Neural cell (in vitro differentiated cells): ENCODE data around the gene RETN. TPM values are rescaled to one million over a fixed set of nuclear protein-coding genes. Genes with fewer than 3 reads are reported as not detected.

Experiments
- H2AFZ ChIP-seq: fragments of 200-600, 300-800 bp; sonication (generic), shearing (Covaris generic); 2 replicates; pipeline ENCODE4 v1.6.0; 2014; ENCODE audit warnings: low read depth, mild to moderate bottlenecking, antibody characterized with exemption, low read length, moderate library complexity
- H3F3A ChIP-seq: fragments of 200-600 bp; shearing (Covaris generic); 2 replicates; pipeline ENCODE4 v1.6.1; 2016; ENCODE audit warnings: mild to moderate bottlenecking, moderate library complexity, mixed read lengths, antibody characterized with exemption, low read length; ENCODE audit not compliant: insufficient read depth, poor library complexity, severe bottlenecking
- H3K27ac ChIP-seq: fragments of 200-600, 300-800 bp; sonication (generic), shearing (Covaris generic); 2 replicates; pipeline ENCODE4 v1.5.1; 2014; ENCODE audit warnings: mild to moderate bottlenecking, low read length, moderate library complexity
- H3K27me3 ChIP-seq: fragments of 300-800, 200-600 bp; sonication (generic), shearing (Covaris generic); 2 replicates; pipeline ENCODE4 v1.6.0; 2014; ENCODE audit warnings: mild to moderate bottlenecking, low read depth, low read length, moderate library complexity; ENCODE audit not compliant: insufficient read depth
- H3K36me3 ChIP-seq: fragments of 300-800, 200-600 bp; sonication (generic), shearing (Covaris generic); 2 replicates; pipeline ENCODE4 v1.5.1; 2014; ENCODE audit warnings: mild to moderate bottlenecking, antibody characterized with exemption, low read length, moderate library complexity; ENCODE audit not compliant: insufficient read depth
- H3K4me2 ChIP-seq: fragments of 300-800, 200-600 bp; sonication (generic), shearing (Covaris generic); 2 replicates; pipeline ENCODE4 v1.6.0; 2014; ENCODE audit warnings: mild to moderate bottlenecking, low read length
- H3K4me3 ChIP-seq: fragments of 300-800, 200-600 bp; sonication (generic), shearing (Covaris generic); 2 replicates; pipeline ENCODE4 v1.5.1; 2014; ENCODE audit warnings: mild to moderate bottlenecking, low read length, moderate library complexity
- H3K79me2 ChIP-seq: fragments of 200-600 bp; shearing (Covaris generic); replicated peaks from 2 replicates; pipeline ENCODE4 v1.6.0; 2014; ENCODE audit warnings: mild to moderate bottlenecking, low read length, moderate library complexity; ENCODE audit not compliant: insufficient read depth
- H3K9ac ChIP-seq: fragments of 300-800, 200-600 bp; sonication (generic), shearing (Covaris generic); 2 replicates; pipeline ENCODE4 v1.6.1; 2016; ENCODE audit warnings: mild to moderate bottlenecking, low read length, mixed read lengths
- H3K9me2 ChIP-seq: fragments of 200-600 bp; shearing (Covaris generic); 2 replicates; pipeline ENCODE4 v1.6.1; 2016; ENCODE audit warnings: mild to moderate bottlenecking, low read length, mixed read lengths; ENCODE audit not compliant: insufficient read depth
- H3K9me3 ChIP-seq: fragments of 200-600, 300-800 bp; sonication (generic), shearing (Covaris generic); 2 replicates; pipeline ENCODE4 v1.6.1; 2016; ENCODE audit warnings: mild to moderate bottlenecking, mixed run types, low read length, moderate library complexity, mixed read lengths
- H4K20me1 ChIP-seq: fragments of 200-600 bp; shearing (Covaris generic); 2 replicates; pipeline ENCODE4 v1.6.1; 2016; ENCODE audit warnings: mild to moderate bottlenecking, mixed run types; ENCODE audit not compliant: insufficient read depth
- CTCF ChIP-seq: fragments of 450-650 bp; IDR thresholded peaks from 2 replicates; pipeline ENCODE4 v1.5.1; 2014; ENCODE audit warnings: antibody characterized with exemption, mild to moderate bottlenecking, moderate library complexity; ENCODE audit not compliant: poor library complexity, severe bottlenecking
- EP300 ChIP-seq: fragments of 450-650 bp; conservative IDR thresholded peaks from 2 replicates; pipeline ENCODE4 v1.6.1; 2014; ENCODE audit warnings: antibody characterized with exemption, mild to moderate bottlenecking, moderate library complexity; ENCODE audit not compliant: poor library complexity, severe bottlenecking
- EZH2 ChIP-seq: fragments of 200-600, 300-800 bp; shearing (Covaris generic), sonication (generic); IDR thresholded peaks from 2 replicates; pipeline ENCODE4 v1.6.1; 2014; ENCODE audit warnings: antibody characterized with exemption, low read length, borderline replicate concordance, mild to moderate bottlenecking; ENCODE audit not compliant: insufficient read depth, poor library complexity, severe bottlenecking
- MXI1 ChIP-seq: fragments of 450-650 bp; conservative IDR thresholded peaks from 2 replicates; pipeline ENCODE4 v1.6.1; 2014; ENCODE audit warnings: antibody characterized with exemption, mild to moderate bottlenecking; ENCODE audit not compliant: poor library complexity, severe bottlenecking
- POLR2AphosphoS5 ChIP-seq: IDR thresholded peaks from 2 replicates; pipeline ENCODE4 v1.6.1; 2012
- RAD21 ChIP-seq: fragments of 450-650 bp; conservative IDR thresholded peaks from 2 replicates; pipeline ENCODE4 v1.6.1; 2014; ENCODE audit warnings: antibody characterized with exemption, mild to moderate bottlenecking, moderate library complexity
- REST ChIP-seq: IDR thresholded peaks from 2 replicates; pipeline ENCODE4 v1.6.1; 2012; ENCODE audit warnings: borderline replicate concordance
- SMC3 ChIP-seq: fragments of 450-650 bp; conservative IDR thresholded peaks from 2 replicates; pipeline ENCODE4 v1.6.1; 2014; ENCODE audit warnings: antibody characterized with exemption, mild to moderate bottlenecking, moderate library complexity; ENCODE audit not compliant: poor library complexity
- TAF1 ChIP-seq: IDR thresholded peaks from 2 replicates; pipeline ENCODE4 v1.6.1; 2012; ENCODE audit warnings: low read depth
- polyA plus RNA-seq: library from polyadenylated mRNA; depleted of rRNA; stranded (reverse); fragments of >200 nt; gene quantifications from 2 replicates; pipeline ENCODE4 v1.2.3, GENCODE V29; 2014

The RETN gene
- polyA plus RNA-seq, 1 donor from 2014 or later, result not detected

GRCh38 chr19:7663706-7664105 is 5.1 kb upstream of the RETN start:
- TF ChIP-seq POLR2AphosphoS5 (no peak), TAF1 (no peak), SMC3 (no peak), EZH2 (no peak), RAD21 (no peak), EP300 (no peak), MXI1 (no peak), REST (no peak), CTCF (no peak)
- Histone ChIP-seq H3K4me2 (no peak overlapping the region), H3K9me3 (no peaks in the 10 kb centered on the region), H3F3A (no peaks in the 10 kb centered on the region), H3K9ac (no peak overlapping the region), H2AFZ (no peak overlapping the region), H3K79me2 (no peaks in the 10 kb centered on the region), H3K36me3 (no peaks in the 10 kb centered on the region), H3K27me3 (no peaks in the 10 kb centered on the region), H3K27ac (no peak overlapping the region), H3K9me2 (no peaks in the 10 kb centered on the region), H3K4me3 (no peak overlapping the region), H4K20me1 (no peaks in the 10 kb centered on the region)

- Histone ChIP-seq H3K79me2 (no peaks in the 10 kb centered on the region), H3K9me3 (no peaks in the 10 kb centered on the region), H3K9me2 (no peaks in the 10 kb centered on the region), H3K4me3 (no peak overlapping the region), H3K9ac (no peak overlapping the region), H3K4me2 (no peak overlapping the region), H3K27ac (no peak overlapping the region), H4K20me1 (no peaks in the 10 kb centered on the region), H3F3A (no peaks in the 10 kb centered on the region), H3K36me3 (no peaks in the 10 kb centered on the region), H2AFZ (no peak overlapping the region), H3K27me3 (peaks cover 6% of the 10 kb centered on the region)
- TF ChIP-seq REST (no peak), MXI1 (no peak), TAF1 (no peak), EZH2 (no peak), RAD21 (no peak), EP300 (no peak), SMC3 (no peak), POLR2AphosphoS5 (no peak), CTCF (no peak)
Observed at GRCh38 chr19:7665076-7665475, 3.8 kb upstream of the RETN start.
